Measurements from ENCODE around the gene GAPDHS. TPM values are rescaled to one million over a fixed set of nuclear protein-coding genes. Genes with fewer than 3 reads are reported as not detected.

GAPDHS gene
- total RNA-seq, 1 experiment from 2014 or later = not detected

- Histone ChIP-seq H2BK120ac (ENCODE audit: low read depth, low read length, poor library complexity, severe bottlenecking) (no peak overlapping the region), H3K9me3 (ENCODE audit: control insufficient read depth, low read depth, low read length) (no peaks in the 10 kb centered on the region), H4K8ac (replicated peaks; ENCODE audit: insufficient read length, low read depth, low read length) (no peak overlapping the region), H3K56ac (ENCODE audit: insufficient read length, low read depth, low read length) (no peak overlapping the region), H3K4me1 (ENCODE audit: insufficient read depth, low read length) (no peaks in the 10 kb centered on the region), H2BK12ac (ENCODE audit: insufficient read length, low read depth, low read length) (no peak overlapping the region), H4K91ac (ENCODE audit: insufficient read length, low read depth, low read length) (no peak overlapping the region), H2AK5ac (ENCODE audit: insufficient read length, low read length) (no peak overlapping the region), H2BK5ac (ENCODE audit: insufficient read length, low read length) (no peak overlapping the region), H3K9ac (ENCODE audit: extremely low read depth, insufficient read length, low read length) (no peak overlapping the region), H3K23me2 (ENCODE audit: insufficient read length, low read depth, low read length, poor library complexity, severe bottlenecking) (peaks cover 7% of the 10 kb centered on the region), H3K14ac (ENCODE audit: insufficient read depth, low read length) (no peak overlapping the region), H2AFZ (ENCODE audit: low read length) (no peak overlapping the region), H3K79me1 (ENCODE audit: insufficient read depth, low read depth, low read length, poor library complexity, severe bottlenecking) (no peaks in the 10 kb centered on the region), H3T11ph (ENCODE audit: low read length) (no peak overlapping the region), H3K18ac (ENCODE audit: insufficient read length, low read depth, low read length) (no peak overlapping the region), H3K27me3 (ENCODE audit: insufficient read depth, low read length) (peaks cover 3% of the 10 kb centered on the region; the same call in 1 of the 2 replicates), H3K27ac (ENCODE audit: insufficient read length, low read depth, low read length) (no peak overlapping the region), H2BK15ac (ENCODE audit: low read depth, low read length) (no peak overlapping the region), H4K20me1 (ENCODE audit: control insufficient read depth, insufficient read depth, insufficient read length) (no peaks in the 10 kb centered on the region), H2BK20ac (ENCODE audit: low read depth, low read length, poor library complexity, severe bottlenecking) (no peak overlapping the region), H3K4me2 (ENCODE audit: insufficient read depth, insufficient read length, low read length) (no peak overlapping the region), H3K79me2 (ENCODE audit: insufficient read depth, low read length) (no peaks in the 10 kb centered on the region; the same call in 1 of the 2 replicates), H3K23ac (ENCODE audit: insufficient read length, low read depth, low read length) (no peak overlapping the region), H4K5ac (ENCODE audit: insufficient read length, low read depth, low read length) (no peak overlapping the region), H3K4ac (ENCODE audit: low read depth, low read length) (no peak overlapping the region)
- H3K4me1 Mint-ChIP-seq = peaks cover 9 to 17% of the 10 kb centered on the region in 2 experiments
- no peak overlapping the region for H3K27ac Mint-ChIP-seq
- no peak for TF ChIP-seq CTCF (conservative IDR thresholded peaks at IDR 0.05)
- WGBS (ENCODE audit: extremely low coverage, insufficient read length, low lambda C conversion rate) = no CpG with 5 or more reads among the region's 23 CpGs
- no peak overlapping the region; a peak in 1 of 5 replicates for H3K4me3 Mint-ChIP-seq
- no peaks in the 10 kb centered on the region; a peak in 1 of 7 replicates for H3K36me3 Mint-ChIP-seq (ENCODE audit: insufficient read depth in 1 of 3, low read depth in 3 of 3)
- peaks cover 0 to 2% of the 10 kb centered on the region in 2 experiments; a peak in 1 of 5 replicates for H3K9me3 Mint-ChIP-seq
- no peak for DNase-seq
- H3K27me3 Mint-ChIP-seq (ENCODE audit: low read depth) = peaks cover 74% of the 10 kb centered on the region
Observed at GRCh38 chr19:35559781-35560180, 26.5 kb downstream of the GAPDHS start.

Data from H9 (cell line).